Small intestine (tissue), 7 donors: Measurements from ENCODE around the gene ENAH. TPM values are rescaled to one million over a fixed set of nuclear protein-coding genes. Genes with fewer than 3 reads are reported as not detected.

Experiments
- DNase-seq, 2 donors: peaks; one replicate each; pipeline versions ENCODE4 v3.0.0 to v3.0.0-alpha.2; 2013
- FAIRE-seq: peaks from 2 replicates; lab custom pipeline; 2012; peaks lifted over from hg19 to GRCh38; lab: Jason Lieb, UNC
- H3K27ac ChIP-seq, 3 donors: one replicate each; pipeline ENCODE4 v1.5.1; 2013; ENCODE audit warnings: low read length in 2 of 3, mild to moderate bottlenecking in 2 of 3, control low read depth in 1 of 3, inconsistent platforms in 1 of 3, low read depth in 1 of 3, moderate library complexity in 1 of 3
- H3K27me3 ChIP-seq, 3 donors: one replicate each; pipeline ENCODE4 v1.6.1; 2013; ENCODE audit warnings: low read length in 3 of 3, inconsistent platforms in 1 of 3; ENCODE audit not compliant: control insufficient read depth in 3 of 3, insufficient read depth in 3 of 3
- H3K36me3 ChIP-seq, 3 donors: one replicate each; pipeline ENCODE4 v1.6.1; 2013; ENCODE audit warnings: low read length in 3 of 3, inconsistent platforms in 1 of 3, low read depth in 1 of 3, mild to moderate bottlenecking in 1 of 3, moderate library complexity in 1 of 3; ENCODE audit not compliant: control insufficient read depth in 3 of 3, insufficient read depth in 2 of 3
- H3K4me1 ChIP-seq, 3 donors: one replicate each; pipeline ENCODE4 v1.6.1; 2013; ENCODE audit warnings: low read length in 2 of 3, inconsistent platforms in 1 of 3, low read depth in 1 of 3, mild to moderate bottlenecking in 1 of 3, moderate library complexity in 1 of 3; ENCODE audit not compliant: control insufficient read depth in 3 of 3, insufficient read depth in 2 of 3
- H3K4me3 ChIP-seq, 3 donors: one replicate each; pipeline ENCODE4 v1.5.1; 2013; ENCODE audit warnings: low read length in 3 of 3, control low read depth in 1 of 3, inconsistent platforms in 1 of 3, low read depth in 1 of 3, mild to moderate bottlenecking in 1 of 3, moderate library complexity in 1 of 3
- H3K9me3 ChIP-seq, 2 donors: one replicate each; pipeline ENCODE4 v1.6.1; 2013; ENCODE audit warnings: low read depth in 1 of 2, low read length in 1 of 2; ENCODE audit not compliant: control insufficient read depth in 2 of 2, insufficient read depth in 1 of 2
- WGBS, 3 donors: extraction: QIAGEN DNeasy Blood & Tissue Kit; methylation state at CpG; one replicate each; pipeline ENCODE4 v1.1.7; 2013; 5-methylcytosine and 5-hydroxymethylcytosine counted together
- polyA plus RNA-seq, 4 donors: library from polyadenylated mRNA; stranded (reverse) in 3 of 4; unstranded in 1 of 4; fragments of 200-250 nt in 3 of 4; fragments of 120-200 nt in 1 of 4; gene quantifications; one replicate each; pipeline versions ENCODE4 v1.2.1 to v1.2.3, GENCODE V29; 2013
- donor health status: healthy with polysubstance abuse.
- donor health status: control.
- donor health status: control.
- donor health status: Bipolar disorder and iron deficiency.
- donor health status: healthy.

The ENAH gene
- polyA plus RNA-seq, 4 donors = 4.5 to 26.0 (median 13.9) TPM

GRCh38 chr1:225548140-225548857 is 104.6 kb downstream of the ENAH start:
- DNase-seq (no peak), FAIRE-seq (no peak)
- H3K36me3 ChIP-seq = no peaks in the 10 kb centered on the region
- H3K27me3 ChIP-seq = no peaks in the 10 kb centered on the region
- WGBS, 3 donors = 76 to 88% (median 86%) methylated on average over 4 of the region's 4 CpGs
- no peak overlapping the region for H3K27ac ChIP-seq
- no peaks in the 10 kb centered on the region for H3K4me1 ChIP-seq
- H3K9me3 ChIP-seq = no peaks in the 10 kb centered on the region
- no peak overlapping the region for H3K4me3 ChIP-seq

- DNase-seq (no peak), FAIRE-seq (no peak)
- WGBS, 3 donors = 74 to 86% (median 79%) methylated on average over 2 of the region's 2 CpGs
- no peak overlapping the region for H3K4me3 ChIP-seq
- no peaks in the 10 kb centered on the region for H3K9me3 ChIP-seq
- no peaks in the 10 kb centered on the region for H3K27me3 ChIP-seq
- no peaks in the 10 kb centered on the region for H3K4me1 ChIP-seq
- H3K36me3 ChIP-seq = no peaks in the 10 kb centered on the region
- H3K27ac ChIP-seq = no peak overlapping the region
Observed at GRCh38 chr1:225545649-225546048, 107.3 kb downstream of the ENAH start.

- Histone ChIP-seq H3K4me3 (no peak overlapping the region), H3K9me3 (no peaks in the 10 kb centered on the region), H3K27me3 (no peaks in the 10 kb centered on the region), H3K4me1 (no peaks in the 10 kb centered on the region), H3K36me3 (no peaks in the 10 kb centered on the region), H3K27ac (no peak overlapping the region)
- no peak for DNase-seq
- no peak for FAIRE-seq
- WGBS, 3 donors = 68 to 79% (median 77%) methylated on average over 1 of the region's 1 CpG
Observed at GRCh38 chr1:225544924-225545323, 108.0 kb downstream of the ENAH start.

- Histone ChIP-seq H3K4me1 (no peaks in the 10 kb centered on the region), H3K4me3 (no peak overlapping the region), H3K27ac (no peak overlapping the region), H3K36me3 (no peaks in the 10 kb centered on the region), H3K9me3 (no peaks in the 10 kb centered on the region), H3K27me3 (peaks cover 0 to 2% (median 0%) of the 10 kb centered on the region in 3 donors)
- 87 to 91% (median 87%) methylated on average over 1 of the region's 1 CpG for WGBS, 3 donors
- no peak for FAIRE-seq
- no peak for DNase-seq
Observed at GRCh38 chr1:225544263-225544662, 108.7 kb downstream of the ENAH start.

GRCh38 chr1:225543350-225543749 is 109.6 kb downstream of the ENAH start:
- FAIRE-seq = no peak
- Histone ChIP-seq H3K4me1 (no peaks in the 10 kb centered on the region), H3K4me3 (no peak overlapping the region), H3K27me3 (peaks cover 0 to 2% (median 0%) of the 10 kb centered on the region in 3 donors), H3K36me3 (no peaks in the 10 kb centered on the region), H3K27ac (no peak overlapping the region), H3K9me3 (no peaks in the 10 kb centered on the region)
- DNase-seq = no peak

- no peaks in the 10 kb centered on the region for H3K36me3 ChIP-seq
- H3K4me1 ChIP-seq = no peaks in the 10 kb centered on the region
- FAIRE-seq (no peak), DNase-seq (no peak)
- no peak overlapping the region for H3K4me3 ChIP-seq
- no peaks in the 10 kb centered on the region for H3K9me3 ChIP-seq
- H3K27me3 ChIP-seq = peaks cover 0 to 2% (median 0%) of the 10 kb centered on the region in 3 donors
- WGBS, 3 donors = 93 to 95% (median 93%) methylated on average over 9 of the region's 9 CpGs
- H3K27ac ChIP-seq = no peak overlapping the region
Observed at GRCh38 chr1:225541383-225541782, 111.5 kb downstream of the ENAH start.

- Histone ChIP-seq H3K4me1 (no peaks in the 10 kb centered on the region), H3K27me3 (peaks cover 0 to 2% (median 0%) of the 10 kb centered on the region in 3 donors), H3K4me3 (no peak overlapping the region), H3K27ac (no peak overlapping the region), H3K9me3 (no peaks in the 10 kb centered on the region), H3K36me3 (no peaks in the 10 kb centered on the region)
- WGBS, 3 donors = 86 to 97% (median 89%) methylated on average over 4 of the region's 4 CpGs
- DNase-seq (no peak), FAIRE-seq (no peak)
Observed at GRCh38 chr1:225539575-225539974, 113.3 kb downstream of the ENAH start.

GRCh38 chr1:225539069-225539468 is 113.9 kb downstream of the ENAH start:
- Histone ChIP-seq H3K4me3 (no peak overlapping the region), H3K4me1 (no peaks in the 10 kb centered on the region), H3K9me3 (no peaks in the 10 kb centered on the region), H3K36me3 (no peaks in the 10 kb centered on the region), H3K27me3 (peaks cover 0 to 2% (median 0%) of the 10 kb centered on the region in 3 donors), H3K27ac (no peak overlapping the region)
- no peak for FAIRE-seq
- no peak for DNase-seq
- WGBS, 3 donors = 69 to 86% (median 76%) methylated on average over 1 of the region's 1 CpG
